PC-3 (cell line): Measurements from ENCODE around the gene PAIP2. TPM values are rescaled to one million over a fixed set of nuclear protein-coding genes. Genes with fewer than 3 reads are reported as not detected.

Experiments used
- ATAC-seq: fragments of 200-7000 bp; cut with Tn5 transposase; 2 replicates; pipeline ENCODE4 v1.9.1; 2020; ENCODE audit warnings: mild to moderate bottlenecking, moderate library complexity
- Bru-seq: library from RNA; stranded (reverse); fragments of 400-500 nt; gene quantifications from one replicate; lab custom pipeline; 2021; lab: Mats Ljungman, UMichigan
- BruChase-seq, 2 experiments: library from RNA; stranded (reverse); fragments of 400-500 nt; gene quantifications; one replicate each; lab custom pipeline; 2021; lab: Mats Ljungman, UMichigan
- BruUV-seq: library from RNA; stranded (reverse); fragments of 400-500 nt; replicated peaks from 2 replicates; lab custom pipeline; 2021; lab: Mats Ljungman, UMichigan
- CTCF ChIA-PET: fragments of 300-600 bp; sonication (Branson Sonifier 250); formaldehyde crosslinking; loops from one replicate; lab custom pipeline; 2022; ENCODE audit warnings: antibody characterized with exemption; lab: Charles Lee
- POLR2A ChIA-PET: fragments of 300-600 bp; sonication (Branson Sonifier 250); formaldehyde crosslinking; loops from one replicate; lab custom pipeline; 2022; ENCODE audit warnings: antibody characterized with exemption; ENCODE audit not compliant: unreplicated experiment; lab: Charles Lee
- DNase-seq: peaks from one replicate; pipeline ENCODE4 v3.0.0-alpha.2; 2015
- H2AFZ ChIP-seq: fragments of 300-600 bp; sonication (generic); 2 replicates; pipeline ENCODE4 v1.6.0; 2016; ENCODE audit warnings: antibody characterized with exemption, low read length
- H3F3A ChIP-seq: fragments of 300-600 bp; sonication (generic); one replicate; pipeline ENCODE4 v1.6.0; 2017; ENCODE audit warnings: antibody characterized with exemption, low read length, control low read depth, mild to moderate bottlenecking; ENCODE audit not compliant: unreplicated experiment
- H3K27ac ChIP-seq: fragments of 300-600 bp; sonication (generic); 2 replicates; pipeline ENCODE4 v1.5.1; 2016; ENCODE audit warnings: mild to moderate bottlenecking, low read length
- H3K27me3 ChIP-seq: fragments of 300-600 bp; sonication (generic); 2 replicates; pipeline ENCODE4 v1.6.1; 2016; ENCODE audit warnings: low read length, mixed read lengths
- H3K36me3 ChIP-seq: fragments of 300-600 bp; sonication (generic); 2 replicates; pipeline ENCODE4 v1.6.1; 2016; ENCODE audit warnings: low read depth, mixed run types, low read length, mixed read lengths
- H3K4me1 ChIP-seq: fragments of 300-600 bp; sonication (generic); 2 replicates; pipeline ENCODE4 v1.5.1; 2016; ENCODE audit warnings: low read length; ENCODE audit not compliant: insufficient read depth
- H3K4me2 ChIP-seq: fragments of 300-600 bp; sonication (generic); 2 replicates; pipeline ENCODE4 v1.6.0; 2016; ENCODE audit warnings: low read length
- H3K4me3 ChIP-seq: fragments of 300-600 bp; sonication (generic); 2 replicates; pipeline ENCODE4 v1.5.1; 2016; ENCODE audit warnings: mild to moderate bottlenecking, low read length, mixed read lengths
- H3K79me2 ChIP-seq: fragments of 300-600 bp; sonication (generic); 2 replicates; pipeline ENCODE4 v1.6.1; 2017; ENCODE audit warnings: low read length, mixed read lengths
- H3K9ac ChIP-seq: fragments of 300-600 bp; sonication (generic); 2 replicates; pipeline ENCODE4 v1.6.0; 2016; ENCODE audit warnings: mild to moderate bottlenecking, low read length
- H3K9me2 ChIP-seq: fragments of 300-600 bp; sonication (generic); replicated peaks from 2 replicates; pipeline ENCODE4 v1.6.1; 2016; ENCODE audit warnings: mixed run types, low read length, mixed read lengths
- H3K9me3 ChIP-seq: fragments of 300-600 bp; sonication (generic); 2 replicates; pipeline ENCODE4 v1.6.1; 2016; ENCODE audit warnings: low read length, mixed read lengths
- H4K20me1 ChIP-seq: fragments of 300-600 bp; sonication (generic); 2 replicates; pipeline ENCODE4 v1.6.1; 2016; ENCODE audit warnings: low read length, mixed read lengths
- EZH2 ChIP-seq: fragments of 300-600 bp; sonication (generic); IDR thresholded peaks from one replicate; pipeline ENCODE4 v1.6.1; 2017; ENCODE audit warnings: antibody characterized with exemption, mild to moderate bottlenecking, low read length; ENCODE audit not compliant: unreplicated experiment
- EZH2phosphoT487 ChIP-seq: fragments of 300-600 bp; sonication (generic); IDR thresholded peaks from 2 replicates; pipeline ENCODE4 v1.6.1; 2018; ENCODE audit warnings: mild to moderate bottlenecking, antibody characterized with exemption, low read length, borderline replicate concordance
- intact Hi-C: fragments of 100-400 bp; cut with micrococcal nuclease; formaldehyde crosslinking; loops from 2 replicates; pipeline ENCODE4 v1.9.0; 2023
- long read RNA-seq: library from polyadenylated mRNA; unstranded; transcript quantifications from one replicate; pipeline ENCODE4 v2.0.0, GENCODE V29; 2021; ENCODE audit not compliant: unreplicated experiment
- total RNA-seq: library from RNA; depleted of rRNA; stranded (reverse); fragments of >200 nt; gene quantifications from 2 replicates; pipeline ENCODE4 v1.2.3, GENCODE V29; 2014; rRNA removed
- TF ChIP-seq, protein P1 (sequence below): fragments of 300-600 bp; sonication (generic); conservative IDR thresholded peaks from 2 replicates; pipeline ENCODE4 v1.5.1; 2017; ENCODE audit warnings: antibody characterized with exemption, low read depth, mild to moderate bottlenecking, low read length

The PAIP2 gene, protein sequence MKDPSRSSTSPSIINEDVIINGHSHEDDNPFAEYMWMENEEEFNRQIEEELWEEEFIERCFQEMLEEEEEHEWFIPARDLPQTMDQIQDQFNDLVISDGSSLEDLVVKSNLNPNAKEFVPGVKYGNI
- total RNA-seq (35.1 and 39.3 TPM in 2 replicates), Bru-seq, nascent RNA (percentile 85 among the genes with signal in this experiment), BruChase-seq, experiment 1, labeled RNA remaining after a 6-hour chase (percentile 90 among the genes with signal in this experiment), BruChase-seq, experiment 2, labeled RNA remaining after a 2-hour chase (percentile 89 among the genes with signal in this experiment)
- long read RNA-seq, transcript PAIP2-201 (4 exons, 1,459 nt): major isoform, 248 of 293 reads
- long read RNA-seq, transcript PAIP2-206 (3 exons, 815 nt): minor isoform, 9 of 293 reads
- long read RNA-seq, partial matches to known transcripts: 2 of 293 reads
- long read RNA-seq, other reads (novel, unspliced or antisense): 34 of 293 reads

DNA sequence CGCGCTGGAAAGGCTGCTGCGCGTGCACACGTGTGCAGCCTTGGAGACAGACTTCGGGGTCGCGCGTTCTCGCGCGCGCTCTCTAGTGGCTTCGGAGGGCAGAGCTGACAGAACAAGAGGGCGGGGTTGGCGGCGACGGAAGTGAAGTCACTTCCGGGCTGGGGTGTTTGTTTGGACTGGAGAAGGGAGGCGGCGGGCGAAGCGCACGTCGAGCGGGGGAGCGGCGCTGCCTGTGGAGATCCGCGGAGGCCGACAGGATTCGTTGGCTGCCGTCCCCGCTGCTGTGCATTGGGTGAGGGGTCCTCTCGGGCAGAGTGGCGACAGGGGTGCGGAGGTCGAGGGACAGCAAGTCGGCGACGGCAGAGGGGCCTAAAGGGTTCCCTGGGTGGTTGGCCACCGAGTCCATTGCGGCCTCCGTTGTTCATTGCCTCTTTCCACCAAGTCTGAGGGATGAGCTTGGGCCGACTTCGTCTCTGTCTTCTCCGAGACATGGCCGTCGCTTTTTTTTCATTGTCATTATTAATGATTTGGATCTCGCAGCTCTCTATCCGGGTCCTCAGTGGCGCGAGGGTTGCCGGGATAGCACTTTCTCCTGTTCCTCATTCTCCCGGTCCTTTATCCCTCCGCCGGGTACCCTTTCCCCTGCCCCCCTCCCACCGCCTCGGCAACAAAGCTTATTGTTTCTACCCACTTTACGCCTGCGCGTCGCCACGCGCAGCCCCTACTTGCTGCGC lies at the start of gene PAIP2:
Gene PAIP2 (plus strand): TSS at position 166 of the 734 bp plus-strand sequence. CDS start 21,931 bp downstream, outside the sequence.
- Histone ChIP-seq H4K20me1 (peaks cover 33% of the 10 kb centered on the region), H3K4me2 (peak within 1 kb of the TSS; percentile 100), H3K79me2 (peaks cover 52% of the 10 kb centered on the region), H3K4me3 (peak within 1 kb of the TSS; percentile 96), H3K4me1 (peaks cover 18% of the 10 kb centered on the region), H3F3A (no peaks in the 10 kb centered on the region), H3K27me3 (no peaks in the 10 kb centered on the region), H3K36me3 (no peaks in the 10 kb centered on the region), H2AFZ (peak within 1 kb of the TSS; percentile 80), H3K27ac (peak within 1 kb of the TSS; percentile 93), H3K9ac (peak within 1 kb of the TSS; percentile 96), H3K9me2 (no peaks in the 10 kb centered on the region), H3K9me3 (no peaks in the 10 kb centered on the region)
- no peak for TF ChIP-seq EZH2
- TF ChIP-seq EZH2phosphoT487: no peak
- TF ChIP-seq, protein P1, sequence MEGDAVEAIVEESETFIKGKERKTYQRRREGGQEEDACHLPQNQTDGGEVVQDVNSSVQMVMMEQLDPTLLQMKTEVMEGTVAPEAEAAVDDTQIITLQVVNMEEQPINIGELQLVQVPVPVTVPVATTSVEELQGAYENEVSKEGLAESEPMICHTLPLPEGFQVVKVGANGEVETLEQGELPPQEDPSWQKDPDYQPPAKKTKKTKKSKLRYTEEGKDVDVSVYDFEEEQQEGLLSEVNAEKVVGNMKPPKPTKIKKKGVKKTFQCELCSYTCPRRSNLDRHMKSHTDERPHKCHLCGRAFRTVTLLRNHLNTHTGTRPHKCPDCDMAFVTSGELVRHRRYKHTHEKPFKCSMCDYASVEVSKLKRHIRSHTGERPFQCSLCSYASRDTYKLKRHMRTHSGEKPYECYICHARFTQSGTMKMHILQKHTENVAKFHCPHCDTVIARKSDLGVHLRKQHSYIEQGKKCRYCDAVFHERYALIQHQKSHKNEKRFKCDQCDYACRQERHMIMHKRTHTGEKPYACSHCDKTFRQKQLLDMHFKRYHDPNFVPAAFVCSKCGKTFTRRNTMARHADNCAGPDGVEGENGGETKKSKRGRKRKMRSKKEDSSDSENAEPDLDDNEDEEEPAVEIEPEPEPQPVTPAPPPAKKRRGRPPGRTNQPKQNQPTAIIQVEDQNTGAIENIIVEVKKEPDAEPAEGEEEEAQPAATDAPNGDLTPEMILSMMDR: peak; percentile 63
- DNase-seq (peak; percentile 95), ATAC-seq (peak; percentile 78)
- BruUV-seq: TSS peak; percentile 99
- POLR2A ChIA-PET: interaction anchor here (0.6 to 0.8 kb wide), 7 partner anchors 16 to 80 kb away, joined by 3 to 20 read pairs (median 4); no protein-coding TSS in a partner anchor
- intact Hi-C loops: loop anchor here (1.0 to 2.0 kb wide), 3 partner anchors 31 to 49 kb away; partner anchors contain the start of gene MATR3
- CTCF ChIA-PET: interaction anchor here (0.6 to 0.7 kb wide), 3 partner anchors 29 to 735 kb away, joined by 3 to 11 read pairs (median 4); partner anchors contain the start of gene MATR3

DNA sequence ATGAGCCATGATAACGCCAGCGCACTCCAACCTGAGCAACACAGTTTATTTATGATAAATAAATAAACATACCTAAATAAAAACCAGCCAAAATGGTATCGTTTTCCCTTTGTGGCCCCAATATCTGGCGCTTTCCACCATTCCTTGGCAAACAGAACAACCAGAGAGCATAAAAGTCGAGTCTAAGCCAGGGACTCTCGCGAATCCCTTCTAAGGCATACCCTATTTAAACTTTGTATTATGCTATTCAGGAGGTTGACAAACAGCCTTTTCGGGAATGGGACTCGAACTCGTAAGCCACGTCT lies 48.5 kb upstream of the PAIP2 start:
- Histone ChIP-seq H3K27ac (no peak overlapping the region; the same call in 1 of the 2 replicates), H3K79me2 (peaks cover 52% of the 10 kb centered on the region), H3K9me2 (no peaks in the 10 kb centered on the region), H3K9ac (peak overlapping the region; percentile 100; the same call in 1 of the 2 replicates), H3F3A (no peaks in the 10 kb centered on the region), H3K36me3 (no peaks in the 10 kb centered on the region), H3K4me3 (peak overlapping the region; percentile 97), H4K20me1 (peaks cover 38% of the 10 kb centered on the region), H2AFZ (peak overlapping the region; percentile 86), H3K27me3 (no peaks in the 10 kb centered on the region), H3K4me2 (peak overlapping the region; percentile 77), H3K4me1 (peaks cover 21% of the 10 kb centered on the region; the same call in 1 of the 2 replicates), H3K9me3 (no peaks in the 10 kb centered on the region)
- no peak for DNase-seq
- TF ChIP-seq, protein P1: no peak
- no peak for TF ChIP-seq EZH2phosphoT487
- TF ChIP-seq EZH2: no peak
- no peak for ATAC-seq
- CTCF ChIA-PET: interaction anchor here (0.6 kb wide), 1 partner anchor 49 kb away, joined by 3 read pairs; the partner anchor contains the start of gene PAIP2
- POLR2A ChIA-PET: interaction anchor here (0.5 to 1.0 kb wide), 7 partner anchors 11 to 714 kb away, joined by 3 to 17 read pairs (median 10); no protein-coding TSS in a partner anchor
- BruUV-seq: no TSS peak
- intact Hi-C loops: loop anchor here (2.0 kb wide), 1 partner anchor 48 kb away; the partner anchor contains the start of gene PAIP2
